OCI-LY7 (cell line): ENCODE data around the gene LRRC63.

Experiments
- CTCF ChIP-seq: fragments of 200-600 bp; sonication (generic); conservative IDR thresholded peaks from 2 replicates; pipeline ENCODE4 v1.5.1; 2014; ENCODE audit warnings: mild to moderate bottlenecking, antibody characterized with exemption, low read length, moderate library complexity, mixed read lengths
- EZH2phosphoT487 ChIP-seq: fragments of 200-600 bp; sonication (generic); IDR thresholded peaks from 2 replicates; pipeline ENCODE4 v1.6.1; 2018; ENCODE audit warnings: low read depth, borderline replicate concordance, mild to moderate bottlenecking, mixed run types, antibody characterized with exemption, low read length, moderate library complexity, mixed read lengths

DNA sequence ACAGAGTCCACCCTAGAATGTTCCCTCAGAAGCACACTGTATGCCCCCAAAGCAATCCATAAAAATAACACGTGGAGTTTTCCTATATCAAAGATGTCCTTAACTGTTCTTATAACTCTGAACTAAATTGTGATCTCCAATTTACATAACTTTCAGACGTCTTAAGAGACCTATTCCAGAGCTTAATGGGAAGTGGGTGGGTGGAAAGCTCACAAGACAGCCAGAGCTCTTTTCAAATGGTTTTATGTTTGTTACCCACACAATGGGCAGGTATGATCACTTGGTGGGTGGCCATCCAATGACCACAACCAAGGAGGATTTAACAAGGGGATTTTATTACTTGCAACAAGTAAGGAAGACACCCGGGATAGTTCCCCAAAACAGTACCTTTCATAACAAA is 81.7 kb downstream of the LRRC63 start:
- no peak for TF ChIP-seq CTCF
- no peak for TF ChIP-seq EZH2phosphoT487
